Stimulated activated CD8-positive, alpha-beta memory T cell treated with anti-CD3 and anti-CD28 coated beads, Interleukin-7, amount 100 ng/mL, for 1 hour (primary cell): ENCODE results near the gene ATXN1.

Experiments
- DNase-seq, 2 donors: peaks; one replicate each; pipeline ENCODE4 v3.0.0-alpha.2; 2020; ENCODE audit warnings: low read depth in 2 of 2

The ATXN1 gene

DNA sequence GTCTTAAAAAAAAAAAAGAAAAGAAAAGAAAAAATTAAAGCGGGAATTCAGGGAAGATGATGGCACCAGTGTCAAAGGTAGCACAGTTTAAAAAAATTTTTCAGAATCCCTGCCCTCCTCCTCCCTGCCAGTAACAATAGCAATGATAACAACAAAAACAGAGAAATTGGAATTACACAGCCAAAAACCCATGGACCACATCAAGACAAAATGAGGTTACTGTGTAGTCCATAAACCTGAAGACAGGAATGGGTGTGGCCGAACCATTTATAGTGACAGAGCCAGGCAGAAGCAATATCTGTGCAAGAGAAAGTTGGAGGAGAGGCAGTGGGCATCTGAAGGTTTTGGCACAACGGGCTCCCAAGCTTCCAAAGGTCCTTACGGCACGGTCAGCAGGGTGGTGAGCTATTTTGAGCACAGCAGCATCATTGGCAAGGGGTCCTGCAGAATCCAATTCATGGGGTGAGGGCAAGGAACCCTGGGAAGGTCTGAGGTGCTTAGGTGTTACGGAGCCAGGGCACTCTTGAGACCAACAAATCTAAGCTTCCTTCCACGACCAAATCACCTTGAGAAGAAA lies 320.5 kb downstream of the ATXN1 start:
- DNase-seq = no peak

DNA sequence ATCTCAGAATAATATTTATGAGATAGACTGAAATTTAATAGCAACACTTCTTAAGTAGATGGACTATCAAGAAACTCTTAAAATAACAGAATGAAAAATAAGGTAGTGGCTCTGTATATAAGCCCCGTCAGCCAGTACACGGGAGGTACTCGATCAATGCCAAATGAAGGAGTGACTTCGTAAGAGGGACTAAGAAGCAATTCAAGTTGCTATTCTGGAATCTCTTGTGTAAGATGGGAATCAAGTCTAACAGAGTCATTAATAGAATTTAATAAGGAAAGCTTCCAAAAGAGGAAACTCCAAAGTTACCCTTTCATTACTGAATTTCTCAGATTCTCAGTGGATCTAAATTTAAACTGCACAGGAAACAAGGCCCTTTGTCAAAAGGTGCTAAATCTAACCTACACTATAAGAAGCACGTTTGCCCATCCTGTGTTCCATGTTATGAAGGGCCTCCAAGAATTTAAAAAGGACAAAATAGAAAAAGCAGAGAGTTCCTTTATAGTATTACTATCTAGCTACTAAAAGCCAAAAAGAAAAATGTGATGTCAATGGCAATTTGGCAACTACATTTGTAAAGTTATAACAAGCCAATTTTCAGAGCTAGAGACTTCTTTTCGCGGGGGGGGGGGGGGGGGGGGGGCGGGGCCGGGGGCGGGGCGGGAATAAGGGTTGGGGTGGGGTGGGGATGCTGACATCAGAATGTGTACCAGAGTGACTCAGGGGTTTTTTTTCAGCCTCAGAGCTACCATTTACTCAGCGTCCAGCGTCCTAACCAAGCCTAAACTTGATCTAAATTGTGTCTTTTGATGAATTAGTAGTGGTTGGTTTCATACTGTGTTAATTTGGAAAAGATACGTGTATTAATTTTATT lies 322.3 kb downstream of the ATXN1 start:
- no peak for DNase-seq

DNA sequence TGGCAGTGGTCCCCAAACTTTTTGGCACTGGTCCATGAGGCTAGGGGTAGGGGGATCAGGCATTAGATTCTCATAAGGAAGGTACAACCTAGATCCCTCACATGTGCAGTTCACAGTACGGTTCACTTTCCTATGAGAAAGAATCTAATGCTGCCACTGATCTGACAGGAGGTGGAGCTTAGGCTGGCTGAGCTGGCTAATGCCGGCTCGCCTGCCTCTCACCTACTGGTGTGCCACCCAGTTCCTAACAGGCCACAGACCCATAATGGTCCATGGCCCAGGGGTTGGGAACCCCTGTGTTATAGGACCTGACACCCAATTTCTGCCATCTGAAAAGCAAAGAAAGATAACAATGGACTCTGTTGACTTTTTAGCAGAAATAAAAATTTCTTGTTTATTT lies 323.3 kb downstream of the ATXN1 start:
- no peak for DNase-seq

DNA sequence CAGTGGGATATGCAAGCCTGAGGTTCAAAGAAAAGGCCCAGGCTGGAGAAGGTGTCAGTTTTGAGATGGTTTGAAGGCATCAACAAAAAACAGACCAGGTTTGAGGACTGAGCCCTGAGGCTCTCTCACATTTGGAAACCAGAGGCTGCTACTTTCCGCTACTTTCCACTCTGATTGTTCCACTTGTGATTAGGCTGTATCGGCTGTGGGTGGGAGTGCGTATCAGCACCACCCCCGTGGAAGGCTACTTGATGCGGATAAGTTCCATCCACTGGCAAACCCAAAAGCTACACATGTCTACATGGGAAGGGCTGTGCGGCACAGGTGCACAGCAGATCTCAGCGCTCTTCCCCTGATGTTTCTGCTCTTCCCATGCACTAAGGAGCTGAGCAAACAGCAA lies 324.2 kb downstream of the ATXN1 start:
- DNase-seq = no peak

DNA sequence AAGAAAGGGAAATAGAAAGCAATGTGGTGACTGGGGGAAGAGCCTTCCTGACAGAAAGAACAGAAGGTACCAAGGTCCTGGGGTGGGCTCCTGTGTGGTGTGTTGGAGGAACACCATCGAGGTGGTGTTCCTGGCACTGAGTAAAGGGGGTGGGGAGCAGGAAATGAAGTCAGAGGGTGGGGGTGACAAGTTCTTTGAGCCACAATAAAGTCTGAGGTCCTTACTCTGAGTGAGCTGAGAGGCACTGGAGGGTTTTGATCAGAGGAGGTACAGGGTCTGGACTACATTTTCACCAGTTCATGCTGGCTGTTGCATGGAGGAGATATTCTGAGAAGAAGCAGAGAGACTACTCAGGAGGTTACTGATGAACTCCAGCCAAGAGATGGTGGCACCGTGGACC lies 324.7 kb downstream of the ATXN1 start:
- DNase-seq = no peak

DNA sequence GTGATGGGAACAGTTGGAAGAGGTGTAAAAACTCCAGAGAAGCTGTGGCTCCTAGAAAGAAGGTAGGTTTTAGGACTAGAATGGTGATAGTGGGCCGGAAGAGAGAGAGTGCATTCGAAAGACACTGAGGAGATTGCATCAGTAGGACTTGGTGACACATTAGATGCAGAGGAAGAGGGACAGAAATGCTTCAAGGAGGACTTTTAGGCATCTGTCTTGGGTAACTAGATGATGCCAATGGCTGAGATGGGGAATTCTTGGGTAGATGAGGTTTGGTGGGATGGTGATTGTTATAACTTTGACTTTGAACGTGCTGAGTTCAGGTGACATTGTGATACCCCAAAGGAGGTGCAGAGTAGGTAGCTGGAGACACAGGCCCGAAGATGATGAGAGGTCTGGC lies 326.4 kb downstream of the ATXN1 start:
- DNase-seq = no peak

DNA sequence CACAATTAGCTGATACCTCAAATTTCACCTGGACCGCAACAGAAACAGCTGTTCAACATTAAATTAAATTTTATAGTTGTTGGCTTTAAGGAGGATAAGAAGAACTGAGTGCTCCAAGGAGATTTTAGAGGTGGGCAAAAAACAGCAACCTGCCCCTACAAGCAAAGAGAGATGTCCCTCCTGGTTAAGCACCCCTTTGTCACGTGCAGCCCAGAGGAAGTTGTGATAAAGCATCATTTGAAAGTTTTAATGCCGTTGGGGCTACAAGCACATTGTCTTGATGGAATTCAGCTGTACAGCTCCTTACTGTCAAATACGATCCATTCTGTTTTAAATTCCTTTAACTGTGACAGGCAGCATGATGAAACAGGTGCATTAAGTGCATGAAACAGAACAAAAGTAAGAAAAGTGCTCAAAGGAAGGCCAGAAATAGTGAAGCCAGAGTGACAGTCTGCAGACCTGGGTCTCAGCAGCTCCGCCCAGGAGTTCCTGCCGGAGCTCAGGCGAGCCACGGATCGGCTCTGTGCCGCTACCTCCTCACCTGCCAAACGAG lies 327.8 kb downstream of the ATXN1 start:
- DNase-seq = no peak

DNA sequence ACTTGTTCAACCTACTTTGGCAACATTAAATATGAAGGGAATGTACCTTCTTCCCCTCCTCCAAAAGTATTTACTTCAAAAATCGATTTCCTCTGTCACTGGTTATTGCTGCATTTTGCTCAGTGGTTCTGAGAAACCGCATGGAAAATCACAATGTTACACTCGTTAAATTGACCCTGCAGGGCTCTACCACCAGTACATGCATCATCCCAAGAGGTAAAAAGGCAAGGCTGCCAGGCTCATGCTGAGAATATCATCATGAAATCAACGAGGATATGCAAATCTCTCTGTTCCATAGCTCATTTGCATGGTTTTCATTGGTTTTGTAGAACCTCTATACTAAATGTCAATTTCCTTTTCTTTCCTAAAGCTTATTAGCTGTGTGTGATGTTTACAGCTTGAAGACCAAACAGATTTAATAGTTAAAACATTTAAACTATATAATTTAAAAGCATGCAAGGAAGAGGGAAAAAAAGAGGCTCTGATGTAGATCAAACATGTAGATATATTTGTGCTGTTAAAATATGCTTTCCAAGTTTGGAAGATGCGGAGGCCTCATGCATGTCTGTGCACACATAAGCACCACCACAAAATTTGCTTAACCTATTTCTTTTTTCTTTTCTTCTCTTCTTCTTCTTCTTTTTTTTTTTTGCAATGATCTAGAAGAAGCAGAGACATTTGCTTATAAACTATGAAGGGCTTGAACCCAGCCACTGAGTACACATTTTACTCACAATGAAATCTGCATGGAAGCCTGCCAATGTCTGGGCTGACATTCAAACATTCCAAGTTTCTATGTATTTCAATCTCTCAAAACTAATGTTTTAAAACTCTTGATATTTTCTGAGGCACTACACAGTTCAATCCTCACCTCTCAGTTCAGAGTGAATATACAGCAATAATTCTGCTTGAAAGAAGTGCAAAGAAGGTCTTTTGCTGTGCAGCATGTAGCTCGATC lies 328.9 kb downstream of the ATXN1 start:
- DNase-seq = no peak

DNA sequence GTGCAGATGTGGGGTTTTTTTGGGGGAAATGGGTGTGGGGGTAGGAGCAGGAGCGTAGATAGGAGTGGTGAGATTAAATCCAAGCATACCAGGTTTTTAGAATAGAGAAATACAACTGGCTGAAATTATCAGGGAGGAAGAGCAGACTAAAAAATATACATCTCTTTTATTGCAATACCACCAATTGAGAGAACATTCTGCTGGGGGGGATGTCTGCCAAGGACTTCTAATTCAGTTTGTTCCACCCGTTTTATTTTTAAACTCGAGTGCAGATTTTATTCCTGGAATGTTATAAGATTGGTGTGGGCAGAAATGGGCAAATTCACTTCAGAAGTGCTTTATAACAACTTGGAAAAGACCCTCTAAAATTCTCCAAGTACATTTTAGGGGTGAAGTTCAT lies 330.2 kb downstream of the ATXN1 start:
- no peak for DNase-seq

DNA sequence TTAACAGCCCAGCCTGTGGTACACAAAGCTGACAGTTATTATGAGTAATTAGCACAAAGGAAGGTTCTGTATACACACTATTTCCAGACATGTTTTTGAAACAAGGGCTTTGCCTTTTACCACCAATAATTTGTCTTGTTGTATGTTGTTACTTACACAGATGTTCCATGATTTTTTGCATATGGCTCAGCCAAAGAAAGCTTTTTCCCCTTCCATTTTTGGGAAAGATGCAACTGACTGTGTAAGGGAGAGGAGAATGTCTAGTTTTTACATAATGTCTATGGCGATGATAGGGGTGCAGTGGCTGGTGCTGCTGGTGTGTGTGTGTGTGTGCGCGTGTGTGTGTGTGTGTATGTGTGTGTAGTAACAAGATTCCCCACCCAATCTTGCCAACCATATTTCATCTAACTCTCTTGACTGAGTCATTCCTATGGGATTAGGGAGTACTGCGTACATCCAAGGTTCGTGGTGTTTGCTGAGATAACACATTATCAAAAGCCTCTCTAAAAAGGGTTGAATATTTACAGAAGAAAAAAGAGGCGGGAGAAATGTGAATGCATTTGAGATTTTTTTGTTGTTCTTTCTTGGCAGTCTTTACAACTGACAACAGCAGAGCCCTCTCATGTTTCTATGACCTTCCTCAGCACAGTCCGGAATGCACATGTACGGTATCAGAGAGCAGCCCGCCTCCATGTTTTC lies 330.7 kb downstream of the ATXN1 start:
- DNase-seq = no peak

DNA sequence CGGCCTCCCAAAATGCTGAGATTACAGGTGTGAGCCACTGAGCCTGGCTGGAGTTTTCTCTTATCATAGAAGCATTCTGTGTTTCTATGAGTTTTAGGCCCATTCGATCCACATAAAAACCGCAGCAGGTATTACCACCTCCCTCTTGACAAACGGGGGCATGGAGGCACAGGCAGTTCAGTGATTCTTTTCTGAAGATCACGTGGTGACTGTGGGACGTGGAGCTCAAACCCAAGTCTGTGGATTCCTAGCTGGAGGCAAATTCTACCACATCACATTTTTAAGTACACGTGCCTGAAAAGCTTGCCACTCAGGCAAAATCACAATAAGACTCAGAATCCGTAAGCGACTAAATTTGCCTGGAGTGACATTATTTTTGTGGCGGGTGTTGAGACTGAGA lies 331.6 kb downstream of the ATXN1 start:
- DNase-seq = no peak

DNA sequence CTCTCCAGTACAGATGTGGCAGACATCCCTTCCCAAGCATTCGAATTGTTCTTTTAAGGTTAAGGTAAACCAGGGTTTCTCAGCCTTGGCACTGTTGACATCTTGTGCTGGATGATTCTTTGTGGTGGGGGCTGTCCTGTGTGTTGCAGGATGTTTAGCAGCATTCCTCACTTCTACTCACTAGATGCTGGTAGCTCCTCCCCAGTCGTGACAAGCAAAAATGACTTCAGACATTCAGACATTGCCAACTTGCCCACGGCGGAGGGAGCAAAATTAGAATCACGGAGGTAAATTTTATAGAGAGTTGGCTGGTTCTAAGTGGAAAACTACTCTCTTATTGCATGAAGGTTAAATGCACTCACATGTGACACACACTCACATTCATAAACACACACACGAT lies 334.1 kb downstream of the ATXN1 start:
- no peak for DNase-seq

DNA sequence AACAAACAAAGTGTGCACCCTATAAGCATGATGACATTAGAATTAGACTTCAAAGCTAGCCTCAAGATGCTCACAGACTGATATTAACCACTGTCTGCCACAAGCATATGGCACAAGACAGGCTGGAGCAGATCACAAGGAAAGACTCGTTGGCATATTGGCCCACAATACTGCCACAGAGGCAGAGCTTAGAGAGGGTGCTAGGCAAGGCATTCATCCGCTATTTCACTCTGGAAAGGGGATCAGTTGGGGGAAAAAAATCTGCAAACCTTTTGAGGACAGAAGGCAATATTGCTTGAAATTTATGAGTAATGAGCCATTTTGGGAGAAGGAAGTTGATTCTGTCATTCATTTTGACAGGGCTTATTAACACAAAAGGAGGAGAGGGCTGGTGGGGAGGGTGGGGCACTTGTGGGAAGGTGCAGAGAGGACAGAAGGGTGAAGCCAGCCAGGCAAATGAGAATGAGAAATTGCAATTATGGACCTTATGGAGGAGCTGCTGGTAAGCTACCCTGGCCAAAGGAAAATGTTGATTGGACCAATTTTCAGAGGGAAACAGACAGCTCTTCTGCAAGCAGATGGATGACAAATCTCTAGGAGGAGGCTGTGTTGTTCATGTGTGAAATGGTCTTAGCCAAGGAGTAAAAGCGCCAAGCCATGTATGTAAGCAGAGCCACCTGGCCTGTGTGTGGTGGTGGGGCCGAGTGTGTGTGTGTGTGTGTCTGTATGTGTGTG lies 335.2 kb downstream of the ATXN1 start:
- DNase-seq = no peak

DNA sequence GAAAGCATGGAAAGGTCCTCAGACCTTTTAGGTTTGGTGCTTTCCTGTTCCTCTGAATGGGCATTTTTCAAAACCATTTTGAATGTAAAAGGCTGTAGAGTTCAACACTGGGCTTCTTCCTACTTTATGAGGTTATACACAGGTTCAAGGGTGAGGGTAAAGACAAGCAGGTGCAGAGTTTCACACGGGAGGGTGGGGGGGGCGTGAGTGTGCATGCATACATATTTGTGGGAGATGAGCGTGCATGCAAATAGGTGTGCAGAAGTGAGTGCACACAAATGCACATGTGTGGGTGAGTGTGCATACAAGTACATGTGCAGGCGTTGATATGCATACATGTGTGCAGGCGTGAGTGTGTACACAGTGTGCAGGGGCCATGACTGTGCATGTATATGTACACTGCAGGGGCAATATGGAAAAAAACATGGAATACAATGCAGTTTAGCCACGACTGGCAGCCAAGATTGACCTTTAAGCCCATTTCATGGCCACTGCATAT lies 339.7 kb downstream of the ATXN1 start:
- DNase-seq = no peak

DNA sequence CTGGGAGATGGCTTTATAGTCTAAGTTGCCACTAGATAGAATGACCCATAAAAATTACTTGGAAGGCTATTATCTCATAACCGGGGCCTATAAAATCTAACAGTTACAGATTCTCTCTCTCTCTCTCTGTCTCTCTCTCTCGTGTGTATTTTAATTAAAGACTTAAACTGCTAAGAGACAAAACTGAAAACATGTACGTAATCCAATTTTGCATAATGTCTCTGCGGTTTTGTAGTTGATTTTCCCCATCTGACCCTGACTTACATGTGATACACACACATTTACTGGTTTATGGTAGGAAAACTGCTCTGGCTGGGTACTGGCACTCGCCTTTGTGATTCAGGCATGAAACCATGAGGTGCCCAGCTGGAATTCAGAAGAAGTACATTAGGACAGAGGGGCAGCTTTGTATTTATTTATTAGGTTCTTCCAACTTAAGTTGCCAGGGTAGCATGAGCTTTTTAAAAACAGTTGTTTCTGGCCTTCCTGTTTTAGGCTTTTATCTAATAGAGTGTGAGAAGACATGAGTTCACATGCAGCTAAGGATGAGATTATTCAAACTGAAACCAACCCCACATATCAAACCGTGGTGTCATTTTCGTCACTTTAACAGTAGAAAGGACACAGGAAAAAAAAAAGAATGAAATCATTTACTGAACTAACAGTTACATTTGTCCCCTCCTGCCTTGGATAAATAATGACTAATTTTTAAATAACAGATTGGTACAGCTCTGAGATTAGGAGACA lies 340.4 kb downstream of the ATXN1 start:
- no peak for DNase-seq

DNA sequence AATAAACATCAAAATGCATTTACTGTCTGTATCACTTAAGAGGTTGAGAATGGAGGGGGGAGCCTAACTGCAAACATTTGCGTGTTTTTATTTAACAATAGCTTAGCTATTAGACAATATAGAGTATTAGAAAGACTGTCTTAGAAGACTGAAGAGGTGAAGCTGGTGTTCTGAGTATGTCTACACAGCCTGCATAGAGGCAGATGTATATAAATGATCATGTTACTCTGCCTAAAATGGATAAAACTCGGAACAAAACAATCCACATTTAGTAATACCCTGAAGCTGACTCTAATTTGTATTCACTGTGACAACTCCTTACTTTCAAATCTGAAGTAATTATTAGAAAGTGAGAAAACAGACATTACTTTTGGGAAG lies 340.9 kb downstream of the ATXN1 start:
- no peak for DNase-seq

DNA sequence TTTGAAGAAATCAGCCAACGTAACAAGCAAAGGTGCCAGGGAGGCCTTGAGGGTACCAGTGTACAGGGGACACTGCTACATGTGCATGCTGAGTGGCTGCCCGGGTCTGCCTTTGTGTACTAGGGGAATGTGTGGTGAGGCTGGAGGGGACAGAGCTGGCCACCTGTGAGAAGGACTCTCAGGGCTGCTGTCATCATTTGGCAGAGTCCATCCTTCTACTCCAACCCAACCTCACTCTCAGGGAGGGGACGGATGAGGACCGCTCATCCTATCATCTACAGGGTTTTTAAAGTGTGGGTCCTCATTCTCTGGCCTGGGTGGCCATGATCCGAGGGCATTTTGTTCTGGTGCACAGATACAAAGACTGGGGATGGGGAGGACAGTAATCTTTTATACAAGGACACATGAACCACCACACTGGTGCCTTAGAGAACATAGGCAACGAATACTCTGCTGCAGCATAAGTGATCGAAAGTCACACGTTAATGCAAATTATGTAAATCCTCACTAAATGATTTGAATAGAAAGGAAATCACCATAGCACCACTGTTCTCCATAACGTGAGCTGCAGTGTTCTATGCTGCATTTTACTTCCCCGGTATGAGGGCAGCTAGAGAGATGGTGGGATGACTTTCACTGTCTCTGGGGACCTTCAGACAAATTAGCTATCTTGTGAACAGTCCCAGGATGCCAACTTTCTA lies 341.5 kb downstream of the ATXN1 start:
- no peak for DNase-seq

DNA sequence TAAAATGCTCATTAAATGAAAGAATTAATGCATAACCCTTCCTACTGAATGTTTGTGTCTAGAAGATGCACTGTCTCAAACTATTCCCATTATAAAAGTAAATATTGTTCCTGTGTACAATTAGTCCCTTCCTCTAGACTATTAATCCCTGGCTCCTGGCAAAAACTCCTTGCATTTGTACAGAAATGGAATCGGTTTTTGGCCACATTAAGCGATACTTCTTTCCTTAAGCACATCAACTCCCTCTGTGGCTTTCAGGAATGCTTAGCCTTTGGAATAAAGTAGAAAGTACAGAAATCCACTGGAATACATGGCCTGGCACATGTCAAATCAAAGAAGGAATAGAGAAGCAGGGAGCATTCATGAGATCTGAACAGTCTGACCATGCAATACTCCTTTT lies 343.1 kb downstream of the ATXN1 start:
- DNase-seq = no peak

DNA sequence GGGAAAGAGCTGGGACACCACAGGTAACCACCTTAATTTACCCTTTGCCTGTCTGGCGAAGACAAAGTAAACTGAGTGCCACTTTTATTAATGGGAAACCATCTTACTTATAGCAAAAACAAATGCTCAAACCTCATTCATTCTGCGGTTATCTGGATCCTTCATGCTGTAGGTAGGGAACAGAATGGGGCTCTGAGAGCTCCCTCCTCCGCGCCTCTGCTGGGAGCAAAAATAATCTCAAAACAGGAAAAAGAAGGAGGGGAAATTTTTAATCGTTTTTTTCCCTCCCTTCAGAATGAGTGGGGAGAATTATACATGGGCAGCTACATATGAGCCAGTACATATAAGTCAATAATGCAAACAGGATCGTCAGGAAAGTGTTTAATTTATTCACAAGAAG lies 345.6 kb downstream of the ATXN1 start:
- no peak for DNase-seq
